ENCODE measurements around the gene ITM2C.

The ITM2C gene

GRCh38 chr2:230861552-230862255 lies 3.0 kb upstream of the ITM2C start:
- DNase-seq, result peak; percentile 9

GRCh38 chr2:230862292-230862691 lies 2.5 kb upstream of the ITM2C start:
- DNase-seq, result no peak

- DNase-seq, result no peak
Observed at GRCh38 chr2:230863031-230863430, 1.7 kb upstream of the ITM2C start.

GRCh38 chr2:230863442-230864121 lies 1.2 kb upstream of the ITM2C start:
- no peak for DNase-seq

- DNase-seq, result no peak
Observed at GRCh38 chr2:230864122-230864604, 579 bp upstream of the ITM2C start.

- DNase-seq, result no peak
Observed at GRCh38 chr2:230865307-230865765, 594 bp downstream of the ITM2C start.

- DNase-seq, result peak; percentile 45
Observed at GRCh38 chr2:230865766-230866755, 1.3 kb downstream of the ITM2C start.

GRCh38 chr2:230866756-230867523 lies 2.2 kb downstream of the ITM2C start:
- DNase-seq, result peak; percentile 70

- peak; percentile 57 for DNase-seq
Observed at GRCh38 chr2:230868161-230868946, 3.6 kb downstream of the ITM2C start.

GRCh38 chr2:230868947-230869913 lies 4.5 kb downstream of the ITM2C start:
- DNase-seq, result no peak

- no peak for DNase-seq
Observed at GRCh38 chr2:230869914-230870543, 5.3 kb downstream of the ITM2C start.

GRCh38 chr2:230870544-230871360 lies 6.0 kb downstream of the ITM2C start:
- no peak for DNase-seq

- DNase-seq, result no peak
Observed at GRCh38 chr2:230871361-230872150, 6.8 kb downstream of the ITM2C start.

GRCh38 chr2:230872151-230872967 lies 7.6 kb downstream of the ITM2C start:
- no peak for DNase-seq

- no peak for DNase-seq
Observed at GRCh38 chr2:230872968-230873660, 8.4 kb downstream of the ITM2C start.

GRCh38 chr2:230873661-230874401 lies 9.1 kb downstream of the ITM2C start:
- no peak for DNase-seq
